Activated CD8-positive, alpha-beta T cell treated with anti-CD3 and anti-CD28 coated beads for 36 hours (primary cell): ENCODE results near the gene TAOK2. TPM values are rescaled to one million over a fixed set of nuclear protein-coding genes. Genes with fewer than 3 reads are reported as not detected.
"Not testable (repeated sequence)": the region's sequence is repeated elsewhere in the genome, so short reads cannot be mapped to it uniquely, and the experiment has no call there.

Source experiments
- ATAC-seq: fragments of 200-7000 bp; cut with Tn5 transposase; one replicate; pipeline ENCODE4 v1.10.0; 2021; ENCODE audit warnings: mild to moderate bottlenecking, moderate library complexity
- CTCF ChIA-PET: fragments of 350-600 bp; sonication (Branson Sonifier 250); formaldehyde crosslinking; loops from one replicate; lab custom pipeline; 2021; ENCODE audit warnings: antibody characterized with exemption; lab: Charles Lee
- POLR2A ChIA-PET: fragments of 350-600 bp; sonication (Branson Sonifier 250); formaldehyde crosslinking; loops from one replicate; lab custom pipeline; 2021; ENCODE audit warnings: antibody characterized with exemption; lab: Charles Lee
- DNase-seq: peaks from one replicate; pipeline ENCODE4 v3.0.0-alpha.2; 2020
- H3K27ac Mint-ChIP-seq: one replicate; pipeline ENCODE4 v1.8.0; 2021; ENCODE audit warnings: mild to moderate bottlenecking, mixed read lengths
- H3K27me3 Mint-ChIP-seq: one replicate; pipeline ENCODE4 v1.8.0; 2021; ENCODE audit warnings: mixed read lengths
- H3K36me3 Mint-ChIP-seq: one replicate; pipeline ENCODE4 v1.8.0; 2021; ENCODE audit warnings: low read depth, mixed read lengths
- H3K4me1 Mint-ChIP-seq: one replicate; pipeline ENCODE4 v1.8.0; 2021; ENCODE audit warnings: low read depth, mixed read lengths
- H3K4me3 Mint-ChIP-seq: one replicate; pipeline ENCODE4 v1.8.0; 2021; ENCODE audit warnings: mild to moderate bottlenecking, moderate library complexity, mixed read lengths
- H3K9me3 Mint-ChIP-seq: one replicate; pipeline ENCODE4 v1.8.0; 2021; ENCODE audit warnings: mixed read lengths
- CTCF ChIP-seq: fragments of 200-600 bp; IDR thresholded peaks from one replicate; pipeline ENCODE4 v1.8.0; 2022; ENCODE audit warnings: antibody characterized with exemption, mild to moderate bottlenecking
- intact Hi-C: fragments of 100-400 bp; cut with micrococcal nuclease; formaldehyde crosslinking; loops from one replicate; pipeline ENCODE4 v1.10.0; 2022
- total RNA-seq, 2 experiments: library from RNA; stranded (reverse); gene quantifications; one replicate each; pipeline ENCODE4 v1.2.3, GENCODE V29; 2021

The TAOK2 gene
- total RNA-seq, 2 experiments from 2014 or later: 25.0 to 25.9 TPM

GRCh38 chr16:29950806-29951461, 22.7 kb upstream of the TAOK2 start:
- no peak overlapping the region for H3K4me3 Mint-ChIP-seq
- ChIA-PET POLR2A (interaction anchor here (0.5 to 1.2 kb wide), 3 partner anchors 23 to 64 kb away, joined by 3 read pairs; partner anchors contain the start of gene KCTD13), CTCF (no interaction called here)
- H3K4me1 Mint-ChIP-seq: no peaks in the 10 kb centered on the region
- intact Hi-C loops: no loop called here
- TF ChIP-seq CTCF: no peak
- DNase-seq (no peak), ATAC-seq (no peak)
- H3K36me3 Mint-ChIP-seq: no peaks in the 10 kb centered on the region
- H3K27me3 Mint-ChIP-seq: peaks cover 2% of the 10 kb centered on the region
- H3K27ac Mint-ChIP-seq: no peak overlapping the region
- H3K9me3 Mint-ChIP-seq: peaks cover 4% of the 10 kb centered on the region

GRCh38 chr16:29951625-29952365, 21.9 kb upstream of the TAOK2 start:
- no peak for DNase-seq
- H3K27ac Mint-ChIP-seq: no peak overlapping the region
- POLR2A ChIA-PET: interaction anchor here (0.7 to 1.2 kb wide), 3 partner anchors 26 to 75 kb away, joined by 3 read pairs; partner anchors contain the start of gene KCTD13
- H3K4me1 Mint-ChIP-seq: no peaks in the 10 kb centered on the region
- H3K4me3 Mint-ChIP-seq: no peak overlapping the region
- TF ChIP-seq CTCF: no peak
- peaks cover 2% of the 10 kb centered on the region for H3K27me3 Mint-ChIP-seq
- H3K9me3 Mint-ChIP-seq: peaks cover 4% of the 10 kb centered on the region
- no peaks in the 10 kb centered on the region for H3K36me3 Mint-ChIP-seq
- CTCF ChIA-PET: no interaction called here
- intact Hi-C loops: no loop called here
- ATAC-seq: no peak

- Mint-ChIP-seq H3K27me3 (no peaks in the 10 kb centered on the region), H3K27ac (no peak overlapping the region), H3K4me1 (peaks cover 16% of the 10 kb centered on the region), H3K36me3 (no peaks in the 10 kb centered on the region), H3K9me3 (no peaks in the 10 kb centered on the region), H3K4me3 (no peak overlapping the region)
- ChIA-PET CTCF (no interaction called here), POLR2A (no interaction called here)
- DNase-seq (no peak), ATAC-seq (no peak)
- intact Hi-C loops: no loop called here
- TF ChIP-seq CTCF: no peak
Measured at GRCh38 chr16:29958756-29959155, 14.9 kb upstream of the TAOK2 start.

GRCh38 chr16:29959293-29959692, 14.4 kb upstream of the TAOK2 start:
- Mint-ChIP-seq H3K27me3 (no peaks in the 10 kb centered on the region), H3K36me3 (no peaks in the 10 kb centered on the region), H3K27ac (no peak overlapping the region), H3K9me3 (no peaks in the 10 kb centered on the region), H3K4me3 (no peak overlapping the region), H3K4me1 (peaks cover 16% of the 10 kb centered on the region)
- CTCF ChIA-PET: interaction anchor here (0.7 to 1.6 kb wide), 2 partner anchors 26 to 73 kb away, joined by 3 to 4 read pairs; no protein-coding TSS in a partner anchor
- intact Hi-C loops: no loop called here
- TF ChIP-seq CTCF: no peak
- POLR2A ChIA-PET: no interaction called here
- no peak for ATAC-seq
- no peak for DNase-seq

- H3K27ac Mint-ChIP-seq, intact Hi-C loops, ATAC-seq, DNase-seq, POLR2A ChIA-PET, H3K27me3 Mint-ChIP-seq, H3K4me3 Mint-ChIP-seq, H3K36me3 Mint-ChIP-seq, H3K9me3 Mint-ChIP-seq: not testable (repeated sequence)
- H3K4me1 Mint-ChIP-seq: peaks cover 19% of the 10 kb centered on the region
- CTCF ChIA-PET: interaction anchor here (0.7 to 1.6 kb wide), 2 partner anchors 26 to 72 kb away, joined by 3 to 4 read pairs; no protein-coding TSS in a partner anchor
Measured at GRCh38 chr16:29959821-29960220, 13.8 kb upstream of the TAOK2 start.
